HG02610 (cell line): ENCODE results near the gene SPTBN4.
A peak's percentile ranks its signal among the peaks of the same experiment; 100 is the strongest.

Experiments
- ATAC-seq: cut with Tn5 transposase; IDR thresholded peaks from one replicate; pipeline ENCODE4 v1.9.1; 2021; ENCODE audit warnings: mild to moderate bottlenecking, moderate library complexity; ENCODE audit not compliant: unreplicated experiment

The SPTBN4 gene

GRCh38 chr19:40600570-40601133 is 133.9 kb downstream of the SPTBN4 start:
- no peak for ATAC-seq

DNA sequence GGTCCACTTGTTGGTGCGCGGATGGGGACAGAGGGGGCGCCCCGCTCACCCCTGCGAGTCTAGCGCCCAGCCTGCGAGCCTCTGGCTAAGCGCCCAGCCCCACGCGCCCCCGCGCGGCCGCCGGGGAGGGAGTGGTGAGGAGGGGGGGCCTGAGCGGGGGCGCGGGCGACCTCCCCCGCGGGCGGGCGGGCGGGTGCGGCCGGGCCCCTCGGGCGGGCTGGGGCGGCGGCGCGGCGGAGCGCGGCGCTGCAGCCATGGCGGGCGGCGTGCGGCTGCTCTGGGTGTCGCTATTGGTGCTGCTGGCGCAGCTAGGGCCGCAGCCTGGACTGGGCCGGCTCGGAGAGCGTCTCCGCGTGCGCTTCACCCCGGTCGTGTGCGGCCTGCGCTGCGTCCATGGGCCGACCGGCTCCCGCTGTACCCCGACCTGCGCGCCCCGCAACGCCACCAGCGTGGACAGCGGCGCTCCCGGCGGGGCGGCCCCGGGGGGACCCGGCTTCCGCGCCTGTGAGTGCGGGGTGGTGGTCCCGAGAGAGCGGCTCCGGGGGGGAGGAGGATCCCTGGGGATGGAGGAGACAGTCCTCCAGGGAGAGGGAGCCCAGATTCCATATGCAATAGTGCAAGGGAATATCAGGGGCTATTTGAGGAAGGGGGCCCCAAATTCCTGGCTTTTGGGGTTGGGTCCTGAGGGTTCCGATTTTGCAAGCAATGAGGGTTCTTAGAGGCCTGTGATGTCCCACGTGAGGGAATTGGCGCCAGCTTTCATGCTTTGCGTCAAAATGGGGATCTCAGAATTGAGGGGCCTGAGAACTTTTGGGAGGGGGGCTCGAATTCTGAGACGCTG is 134.6 kb downstream of the SPTBN4 start, which contains the start of gene LTBP4:
Gene LTBP4, plus strand, starts transcription at position 236 of the 841 bp plus-strand sequence. Its CDS starts 19 bp downstream, at position 255.
- ATAC-seq: no peak

GRCh38 chr19:40603071-40603388 is 136.2 kb downstream of the SPTBN4 start:
- no peak for ATAC-seq

DNA sequence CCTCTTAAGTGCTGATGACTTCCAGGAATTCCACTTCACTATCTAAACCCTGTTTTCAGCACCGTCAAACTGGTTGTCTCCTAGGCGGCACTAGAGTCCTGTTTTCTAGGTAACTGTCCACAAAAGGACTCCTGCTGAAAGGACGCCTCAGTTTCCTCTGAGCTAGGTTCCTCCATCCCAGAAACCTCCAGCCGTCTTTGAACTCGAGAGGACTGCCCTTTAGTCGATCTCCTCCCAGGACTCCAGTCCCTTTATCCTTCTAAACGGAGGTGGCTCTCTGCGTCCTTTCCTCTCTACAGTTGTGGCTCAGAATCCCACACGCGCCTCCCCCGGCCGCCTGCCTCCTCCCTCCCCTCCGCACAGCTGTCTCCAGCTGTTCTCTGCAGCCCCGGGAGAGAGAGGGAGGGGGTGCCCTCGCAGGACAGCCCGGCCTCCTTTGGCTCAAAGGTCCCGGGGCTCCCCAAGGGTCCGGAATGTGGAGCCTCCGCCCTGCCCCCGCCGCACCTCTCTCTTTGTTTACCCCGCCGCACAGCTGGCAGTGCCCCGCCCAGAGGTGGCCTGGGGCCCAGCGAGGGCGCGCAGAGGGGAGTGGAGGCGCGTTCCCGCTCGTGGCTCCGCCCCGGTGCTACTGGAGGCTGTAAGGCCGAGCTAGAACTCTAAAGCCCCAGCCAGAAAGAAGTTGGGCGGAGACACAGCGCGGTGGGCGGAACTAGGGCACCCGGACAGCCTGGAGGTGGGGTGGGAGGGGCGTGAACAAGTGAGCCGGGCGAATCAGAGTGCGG is 136.8 kb downstream of the SPTBN4 start:
- ATAC-seq: peak; percentile 80

DNA sequence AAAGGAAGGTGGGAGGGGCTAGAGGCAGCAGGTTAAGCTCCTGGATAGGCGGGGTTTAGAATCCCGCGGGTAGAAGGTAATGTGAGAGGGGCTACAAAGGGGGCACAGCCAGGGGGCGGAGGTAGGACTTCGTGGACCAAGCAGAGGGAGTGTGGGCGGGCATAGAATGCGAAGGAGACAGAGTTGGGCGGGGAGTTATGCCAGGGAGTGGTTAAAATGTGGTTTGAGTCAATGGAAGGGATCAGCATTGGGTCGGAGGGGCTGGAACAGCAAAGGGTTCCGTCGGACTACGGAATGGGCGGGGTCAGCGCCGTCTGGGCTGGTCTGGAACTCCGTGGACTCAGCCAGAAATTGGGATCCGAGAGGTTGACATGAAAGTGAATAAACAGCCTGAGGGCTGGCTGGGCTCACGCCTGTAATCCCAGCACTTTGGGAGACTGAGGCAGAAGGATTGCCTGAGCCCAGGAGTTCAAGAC is 137.4 kb downstream of the SPTBN4 start:
- ATAC-seq: no peak

DNA sequence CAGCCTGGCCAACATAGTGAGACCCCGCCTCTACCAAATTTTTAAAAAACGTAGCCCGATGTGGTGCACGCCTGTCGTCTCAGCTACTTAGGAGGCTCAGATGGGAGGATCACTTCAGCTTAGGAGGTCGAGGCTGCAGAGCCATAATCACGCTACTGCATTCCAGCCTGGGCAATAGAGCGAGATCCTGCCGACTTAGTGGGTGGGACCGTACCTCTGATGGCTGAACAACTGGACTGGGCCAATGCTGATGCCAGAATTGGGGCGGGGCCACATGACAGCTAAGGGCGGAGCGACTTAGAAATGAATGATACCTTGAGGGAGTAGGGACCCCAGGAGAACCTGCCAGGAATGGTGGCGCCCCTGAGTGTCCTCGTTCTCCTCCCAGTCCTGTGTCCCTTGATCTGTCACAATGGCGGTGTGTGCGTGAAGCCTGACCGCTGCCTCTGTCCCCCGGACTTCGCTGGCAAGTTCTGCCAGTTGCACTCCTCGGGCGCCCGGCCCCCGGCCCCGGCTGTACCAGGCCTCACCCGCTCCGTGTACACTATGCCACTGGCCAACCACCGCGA is 137.9 kb downstream of the SPTBN4 start:
- no peak for ATAC-seq

GRCh38 chr19:40605216-40605971 is 138.6 kb downstream of the SPTBN4 start:
- peak; percentile 23 for ATAC-seq

DNA sequence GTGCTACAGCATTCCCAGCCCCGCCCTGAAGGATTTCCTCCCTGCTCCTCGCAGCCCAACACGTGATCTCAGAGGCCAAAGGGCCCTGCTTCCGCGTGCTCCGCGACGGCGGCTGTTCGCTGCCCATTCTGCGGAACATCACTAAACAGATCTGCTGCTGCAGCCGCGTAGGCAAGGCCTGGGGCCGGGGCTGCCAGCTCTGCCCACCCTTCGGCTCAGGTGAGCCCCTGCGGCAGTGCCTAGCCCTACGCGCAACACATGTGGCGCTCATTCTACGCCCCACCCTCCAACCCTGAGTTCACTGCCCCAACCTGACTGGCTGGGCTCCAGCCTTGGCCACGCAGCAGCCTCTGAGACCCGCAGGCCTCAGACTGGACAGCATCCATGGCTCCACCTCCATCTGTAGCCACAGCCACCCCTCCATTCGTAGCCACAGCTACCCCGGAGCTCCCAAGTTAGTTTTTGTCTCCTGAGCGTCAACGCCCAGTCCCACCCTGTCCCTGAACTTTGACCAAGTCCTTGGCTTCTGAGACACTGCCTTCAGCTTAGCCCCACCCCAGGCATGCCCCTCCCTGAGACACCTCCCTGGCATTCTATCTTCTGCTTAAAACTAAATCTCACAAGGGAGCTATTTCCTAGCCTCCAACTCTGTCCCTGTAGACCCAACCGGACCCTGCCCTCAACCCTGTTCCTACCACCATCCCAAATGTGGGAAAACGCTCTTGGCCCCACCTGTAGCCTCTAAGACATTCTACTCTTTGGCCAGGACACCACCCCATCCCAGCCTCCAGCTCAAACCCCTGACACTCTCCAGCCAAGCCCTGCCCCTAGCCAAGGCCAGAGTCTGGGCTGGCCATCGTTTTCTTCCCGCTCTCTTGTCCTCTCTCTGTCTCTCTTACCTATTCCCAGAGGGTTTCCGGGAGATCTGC is 140.8 kb downstream of the SPTBN4 start:
- no peak for ATAC-seq

- ATAC-seq: no peak
These were observed 141.4 kb downstream of the SPTBN4 start for GRCh38 chr19:40608240-40608621.

DNA sequence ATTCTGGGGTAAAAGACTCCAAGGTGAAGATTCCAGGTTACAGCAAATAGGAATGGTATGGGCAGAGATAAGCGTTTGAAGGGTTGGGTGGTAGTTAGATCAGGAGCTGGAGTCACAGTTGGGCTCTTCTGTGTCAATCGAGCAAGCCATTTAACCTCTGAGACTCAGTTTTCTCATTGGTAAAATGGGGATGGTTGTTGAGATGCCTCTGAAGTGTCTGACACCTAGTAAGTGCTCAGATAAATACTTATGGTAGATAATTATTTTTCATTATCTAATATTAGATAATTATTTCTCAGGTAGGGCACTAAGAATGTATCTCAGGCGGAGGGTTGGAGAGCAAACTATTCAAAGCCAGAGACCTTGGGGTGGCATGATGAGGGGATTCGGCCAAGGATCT is 142.2 kb downstream of the SPTBN4 start:
- ATAC-seq: no peak

GRCh38 chr19:40609561-40610395 is 143.0 kb downstream of the SPTBN4 start:
- ATAC-seq: peak; percentile 33

DNA sequence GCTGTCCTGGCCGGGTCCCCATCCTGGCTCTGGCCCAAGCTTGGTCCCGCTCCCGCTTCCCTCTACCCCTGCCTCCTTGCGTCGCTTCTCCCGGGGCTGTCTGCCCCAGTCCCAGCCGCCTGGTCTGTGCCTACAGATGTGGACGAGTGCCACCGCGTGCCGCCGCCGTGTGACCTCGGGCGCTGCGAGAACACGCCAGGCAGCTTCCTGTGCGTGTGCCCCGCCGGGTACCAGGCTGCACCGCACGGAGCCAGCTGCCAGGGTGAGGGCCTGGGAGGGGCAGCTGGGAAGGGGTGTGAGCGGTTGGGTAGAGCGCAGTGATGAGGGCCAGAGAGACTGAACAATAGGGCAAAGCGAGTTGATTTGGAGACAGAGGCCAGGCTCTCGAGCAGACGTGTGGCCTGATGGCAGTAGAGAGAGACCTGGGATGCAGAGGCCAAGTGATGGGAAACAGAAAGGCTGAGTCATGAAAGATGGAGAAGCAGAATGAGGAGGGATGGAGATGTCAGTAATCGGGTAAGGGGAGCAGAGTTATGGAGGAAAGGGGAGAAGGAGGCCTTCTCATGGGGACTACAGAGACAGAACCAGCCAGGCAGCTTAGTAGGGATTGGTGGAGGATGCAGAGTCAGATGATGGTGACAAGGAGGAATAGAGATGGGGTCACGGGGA is 143.7 kb downstream of the SPTBN4 start:
- no peak for ATAC-seq

DNA sequence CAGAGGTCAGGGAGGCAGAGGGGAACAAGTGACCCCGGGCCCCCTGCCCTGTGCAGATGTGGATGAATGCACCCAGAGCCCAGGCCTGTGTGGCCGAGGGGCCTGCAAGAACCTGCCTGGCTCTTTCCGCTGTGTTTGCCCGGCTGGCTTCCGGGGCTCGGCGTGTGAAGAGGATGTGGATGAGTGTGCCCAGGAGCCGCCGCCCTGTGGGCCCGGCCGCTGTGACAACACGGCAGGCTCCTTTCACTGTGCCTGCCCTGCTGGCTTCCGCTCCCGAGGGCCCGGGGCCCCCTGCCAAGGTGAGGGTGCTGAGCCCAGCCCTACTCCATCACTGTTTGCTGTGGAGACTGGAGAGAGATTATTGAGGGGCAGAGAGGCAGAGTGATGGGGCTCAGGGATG is 144.3 kb downstream of the SPTBN4 start:
- ATAC-seq: no peak

DNA sequence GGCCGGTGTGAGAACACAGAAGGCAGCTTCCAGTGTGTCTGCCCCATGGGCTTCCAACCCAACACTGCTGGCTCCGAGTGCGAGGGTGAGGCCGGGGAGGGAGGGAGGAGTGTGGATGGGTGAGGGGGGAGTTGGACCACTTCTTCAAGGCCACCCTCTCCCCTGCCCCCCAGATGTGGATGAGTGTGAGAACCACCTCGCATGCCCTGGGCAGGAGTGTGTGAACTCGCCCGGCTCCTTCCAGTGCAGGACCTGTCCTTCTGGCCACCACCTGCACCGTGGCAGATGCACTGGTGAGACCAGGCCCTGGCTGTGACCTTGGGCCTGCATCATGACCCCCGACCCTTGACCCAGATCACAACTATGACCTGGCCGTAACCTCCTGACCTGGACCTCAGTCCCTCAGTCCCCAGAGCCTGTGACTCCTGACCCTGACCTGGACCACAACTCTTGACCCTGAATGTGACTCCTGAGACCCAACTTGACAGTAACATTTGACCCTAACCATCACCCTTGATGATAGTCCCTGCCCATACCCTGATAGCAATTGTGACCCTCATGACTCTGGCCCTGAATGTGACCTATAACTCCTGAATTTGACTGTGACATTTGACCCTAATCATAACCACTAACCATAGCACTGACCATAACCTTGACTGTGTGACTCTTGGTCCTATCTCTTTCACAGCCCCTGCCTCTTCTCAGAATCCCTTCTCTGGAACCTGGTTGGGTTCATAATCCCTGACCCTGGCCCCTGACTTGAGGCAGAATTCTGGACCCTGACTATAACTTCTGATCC is 145.3 kb downstream of the SPTBN4 start:
- ATAC-seq: no peak

DNA sequence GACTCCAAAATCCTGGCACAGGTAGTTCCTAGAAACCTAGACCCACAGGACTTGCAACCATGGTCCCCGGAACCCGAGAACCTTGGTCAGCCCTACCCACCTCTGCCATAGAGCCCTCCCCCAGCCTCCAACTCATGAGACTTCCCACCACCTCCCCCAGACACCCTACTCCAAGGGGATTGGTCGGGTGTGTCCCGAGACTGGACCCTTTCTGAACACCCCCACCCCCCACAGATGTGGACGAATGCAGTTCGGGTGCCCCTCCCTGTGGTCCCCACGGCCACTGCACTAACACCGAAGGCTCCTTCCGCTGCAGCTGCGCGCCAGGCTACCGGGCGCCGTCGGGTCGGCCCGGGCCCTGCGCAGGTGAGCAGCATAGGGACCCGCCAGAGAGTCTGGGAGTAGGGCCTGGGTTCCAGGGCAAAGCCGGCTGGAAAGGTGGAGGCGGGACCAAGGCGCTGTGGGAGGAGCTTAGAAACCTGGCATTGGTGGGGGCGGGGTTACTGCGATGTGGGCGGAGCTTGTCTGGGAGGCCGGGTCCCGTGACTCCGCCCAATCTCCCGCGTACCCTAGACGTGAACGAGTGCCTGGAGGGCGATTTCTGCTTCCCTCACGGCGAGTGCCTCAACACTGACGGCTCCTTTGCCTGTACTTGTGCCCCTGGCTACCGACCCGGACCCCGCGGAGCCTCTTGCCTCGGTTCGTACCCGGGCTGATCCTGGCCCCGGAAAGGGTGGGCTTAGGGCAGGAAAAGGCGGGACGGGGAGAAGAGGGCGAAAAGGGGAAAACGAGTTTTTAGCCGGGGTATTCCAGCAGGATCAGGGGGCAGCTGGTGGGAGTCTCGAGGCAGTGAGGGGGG is 146.3 kb downstream of the SPTBN4 start:
- ATAC-seq: no peak
